ENCODE results near the gene GABRA5. TPM values are rescaled to one million over a fixed set of nuclear protein-coding genes. Genes with fewer than 3 reads are reported as not detected.

GABRA5 gene
- total and polyA plus RNA-seq, 2 experiments from 2014 or later: 11.5 to 25.9 TPM

DNA sequence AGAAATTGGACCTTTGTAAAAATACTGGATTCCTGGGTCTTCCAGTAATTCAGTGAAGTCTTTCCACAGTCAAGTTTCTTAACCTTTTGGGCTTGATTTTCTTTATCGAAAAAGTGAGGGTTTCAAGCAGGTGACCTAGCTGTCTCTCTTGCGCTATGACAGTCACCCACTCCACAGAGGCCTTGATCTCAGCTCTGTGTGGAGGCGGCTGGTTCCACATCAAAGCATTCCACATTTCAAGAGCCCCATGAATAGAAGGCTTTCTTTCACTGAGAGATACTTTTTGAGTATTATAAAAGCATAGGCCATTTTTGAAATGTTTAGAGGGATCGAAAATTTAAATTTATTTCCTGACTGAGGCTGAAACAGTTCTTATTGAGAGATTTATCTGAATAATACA lies 43.9 kb downstream of the GABRA5 start (continued):
- TF ChIP-seq, protein P1, sequence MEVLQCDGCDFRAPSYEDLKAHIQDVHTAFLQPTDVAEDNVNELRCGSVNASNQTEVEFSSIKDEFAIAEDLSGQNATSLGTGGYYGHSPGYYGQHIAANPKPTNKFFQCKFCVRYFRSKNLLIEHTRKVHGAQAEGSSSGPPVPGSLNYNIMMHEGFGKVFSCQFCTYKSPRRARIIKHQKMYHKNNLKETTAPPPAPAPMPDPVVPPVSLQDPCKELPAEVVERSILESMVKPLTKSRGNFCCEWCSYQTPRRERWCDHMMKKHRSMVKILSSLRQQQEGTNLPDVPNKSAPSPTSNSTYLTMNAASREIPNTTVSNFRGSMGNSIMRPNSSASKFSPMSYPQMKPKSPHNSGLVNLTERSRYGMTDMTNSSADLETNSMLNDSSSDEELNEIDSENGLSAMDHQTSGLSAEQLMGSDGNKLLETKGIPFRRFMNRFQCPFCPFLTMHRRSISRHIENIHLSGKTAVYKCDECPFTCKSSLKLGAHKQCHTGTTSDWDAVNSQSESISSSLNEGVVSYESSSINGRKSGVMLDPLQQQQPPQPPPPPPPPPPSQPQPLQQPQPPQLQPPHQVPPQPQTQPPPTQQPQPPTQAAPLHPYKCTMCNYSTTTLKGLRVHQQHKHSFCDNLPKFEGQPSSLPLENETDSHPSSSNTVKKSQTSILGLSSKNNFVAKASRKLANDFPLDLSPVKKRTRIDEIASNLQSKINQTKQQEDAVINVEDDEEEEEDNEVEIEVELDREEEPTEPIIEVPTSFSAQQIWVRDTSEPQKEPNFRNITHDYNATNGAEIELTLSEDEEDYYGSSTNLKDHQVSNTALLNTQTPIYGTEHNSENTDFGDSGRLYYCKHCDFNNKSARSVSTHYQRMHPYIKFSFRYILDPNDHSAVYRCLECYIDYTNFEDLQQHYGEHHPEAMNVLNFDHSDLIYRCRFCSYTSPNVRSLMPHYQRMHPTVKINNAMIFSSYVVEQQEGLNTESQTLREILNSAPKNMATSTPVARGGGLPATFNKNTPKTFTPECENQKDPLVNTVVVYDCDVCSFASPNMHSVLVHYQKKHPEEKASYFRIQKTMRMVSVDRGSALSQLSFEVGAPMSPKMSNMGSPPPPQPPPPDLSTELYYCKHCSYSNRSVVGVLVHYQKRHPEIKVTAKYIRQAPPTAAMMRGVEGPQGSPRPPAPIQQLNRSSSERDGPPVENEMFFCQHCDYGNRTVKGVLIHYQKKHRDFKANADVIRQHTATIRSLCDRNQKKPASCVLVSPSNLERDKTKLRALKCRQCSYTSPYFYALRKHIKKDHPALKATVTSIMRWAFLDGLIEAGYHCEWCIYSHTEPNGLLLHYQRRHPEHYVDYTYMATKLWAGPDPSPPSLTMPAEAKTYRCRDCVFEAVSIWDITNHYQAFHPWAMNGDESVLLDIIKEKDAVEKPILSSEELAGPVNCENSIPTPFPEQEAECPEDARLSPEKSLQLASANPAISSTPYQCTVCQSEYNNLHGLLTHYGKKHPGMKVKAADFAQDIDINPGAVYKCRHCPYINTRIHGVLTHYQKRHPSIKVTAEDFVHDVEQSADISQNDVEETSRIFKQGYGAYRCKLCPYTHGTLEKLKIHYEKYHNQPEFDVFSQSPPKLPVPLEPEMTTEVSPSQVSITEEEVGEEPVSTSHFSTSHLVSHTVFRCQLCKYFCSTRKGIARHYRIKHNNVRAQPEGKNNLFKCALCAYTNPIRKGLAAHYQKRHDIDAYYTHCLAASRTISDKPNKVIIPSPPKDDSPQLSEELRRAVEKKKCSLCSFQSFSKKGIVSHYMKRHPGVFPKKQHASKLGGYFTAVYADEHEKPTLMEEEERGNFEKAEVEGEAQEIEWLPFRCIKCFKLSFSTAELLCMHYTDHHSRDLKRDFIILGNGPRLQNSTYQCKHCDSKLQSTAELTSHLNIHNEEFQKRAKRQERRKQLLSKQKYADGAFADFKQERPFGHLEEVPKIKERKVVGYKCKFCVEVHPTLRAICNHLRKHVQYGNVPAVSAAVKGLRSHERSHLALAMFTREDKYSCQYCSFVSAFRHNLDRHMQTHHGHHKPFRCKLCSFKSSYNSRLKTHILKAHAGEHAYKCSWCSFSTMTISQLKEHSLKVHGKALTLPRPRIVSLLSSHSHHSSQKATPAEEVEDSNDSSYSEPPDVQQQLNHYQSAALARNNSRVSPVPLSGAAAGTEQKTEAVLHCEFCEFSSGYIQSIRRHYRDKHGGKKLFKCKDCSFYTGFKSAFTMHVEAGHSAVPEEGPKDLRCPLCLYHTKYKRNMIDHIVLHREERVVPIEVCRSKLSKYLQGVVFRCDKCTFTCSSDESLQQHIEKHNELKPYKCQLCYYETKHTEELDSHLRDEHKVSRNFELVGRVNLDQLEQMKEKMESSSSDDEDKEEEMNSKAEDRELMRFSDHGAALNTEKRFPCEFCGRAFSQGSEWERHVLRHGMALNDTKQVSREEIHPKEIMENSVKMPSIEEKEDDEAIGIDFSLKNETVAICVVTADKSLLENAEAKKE (CRISPR knock-in tag; IDR thresholded peaks at IDR 0.05): no peak
- TF ChIP-seq, protein P2, sequence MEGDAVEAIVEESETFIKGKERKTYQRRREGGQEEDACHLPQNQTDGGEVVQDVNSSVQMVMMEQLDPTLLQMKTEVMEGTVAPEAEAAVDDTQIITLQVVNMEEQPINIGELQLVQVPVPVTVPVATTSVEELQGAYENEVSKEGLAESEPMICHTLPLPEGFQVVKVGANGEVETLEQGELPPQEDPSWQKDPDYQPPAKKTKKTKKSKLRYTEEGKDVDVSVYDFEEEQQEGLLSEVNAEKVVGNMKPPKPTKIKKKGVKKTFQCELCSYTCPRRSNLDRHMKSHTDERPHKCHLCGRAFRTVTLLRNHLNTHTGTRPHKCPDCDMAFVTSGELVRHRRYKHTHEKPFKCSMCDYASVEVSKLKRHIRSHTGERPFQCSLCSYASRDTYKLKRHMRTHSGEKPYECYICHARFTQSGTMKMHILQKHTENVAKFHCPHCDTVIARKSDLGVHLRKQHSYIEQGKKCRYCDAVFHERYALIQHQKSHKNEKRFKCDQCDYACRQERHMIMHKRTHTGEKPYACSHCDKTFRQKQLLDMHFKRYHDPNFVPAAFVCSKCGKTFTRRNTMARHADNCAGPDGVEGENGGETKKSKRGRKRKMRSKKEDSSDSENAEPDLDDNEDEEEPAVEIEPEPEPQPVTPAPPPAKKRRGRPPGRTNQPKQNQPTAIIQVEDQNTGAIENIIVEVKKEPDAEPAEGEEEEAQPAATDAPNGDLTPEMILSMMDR (conservative IDR thresholded peaks at IDR 0.05; ENCODE audit: low read depth in 2 of 2): no peak
- TF ChIP-seq, protein P3, sequence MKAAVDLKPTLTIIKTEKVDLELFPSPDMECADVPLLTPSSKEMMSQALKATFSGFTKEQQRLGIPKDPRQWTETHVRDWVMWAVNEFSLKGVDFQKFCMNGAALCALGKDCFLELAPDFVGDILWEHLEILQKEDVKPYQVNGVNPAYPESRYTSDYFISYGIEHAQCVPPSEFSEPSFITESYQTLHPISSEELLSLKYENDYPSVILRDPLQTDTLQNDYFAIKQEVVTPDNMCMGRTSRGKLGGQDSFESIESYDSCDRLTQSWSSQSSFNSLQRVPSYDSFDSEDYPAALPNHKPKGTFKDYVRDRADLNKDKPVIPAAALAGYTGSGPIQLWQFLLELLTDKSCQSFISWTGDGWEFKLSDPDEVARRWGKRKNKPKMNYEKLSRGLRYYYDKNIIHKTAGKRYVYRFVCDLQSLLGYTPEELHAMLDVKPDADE (IDR thresholded peaks at IDR 0.05): no peak

DNA sequence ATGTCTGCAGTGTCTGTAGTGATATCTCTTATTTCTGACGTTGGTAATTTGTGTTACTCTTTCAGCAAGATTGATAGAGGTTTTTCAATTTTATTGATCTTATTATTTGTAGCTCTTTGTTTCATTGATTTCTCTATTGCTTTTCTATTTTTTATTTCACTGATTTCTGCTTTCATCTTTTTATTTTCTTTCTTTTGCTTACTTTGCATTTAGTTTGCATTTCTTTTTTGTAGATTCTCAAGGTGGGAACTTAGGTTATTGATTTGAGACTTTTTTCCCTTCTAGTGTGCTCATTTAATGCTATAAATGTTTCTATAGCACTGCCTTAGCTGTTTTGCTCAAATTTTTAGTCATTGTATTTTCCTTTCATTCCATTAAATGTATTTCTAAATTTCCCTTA lies 54.6 kb downstream of the GABRA5 start:
- Mint-ChIP-seq H3K9me3 (peaks cover 12% of the 10 kb centered on the region), H3K36me3 (ENCODE audit: low read depth) (no peaks in the 10 kb centered on the region; the same call in 2 of the 3 replicates), H3K27ac (no peak overlapping the region), H3K4me3 (no peak overlapping the region), H3K4me1 (no peaks in the 10 kb centered on the region), H3K27me3 (ENCODE audit: insufficient read depth, low read depth, poor library complexity) (peaks cover 3% of the 10 kb centered on the region)
- ATAC-seq: no peak
- Histone ChIP-seq H3K27me3 (ENCODE audit: insufficient read depth) (no peaks in the 10 kb centered on the region), H3K4me2 (no peak overlapping the region), H3K36me3 (ENCODE audit: insufficient read depth) (no peaks in the 10 kb centered on the region), H3K4me1 (ENCODE audit: insufficient read depth) (no peaks in the 10 kb centered on the region), H3K79me2 (replicated peaks; ENCODE audit: insufficient read depth) (no peaks in the 10 kb centered on the region), H3K4me3 (no peak overlapping the region), H3F3A (replicated peaks; ENCODE audit: low read depth) (no peaks in the 10 kb centered on the region), H4K20me1 (replicated peaks; ENCODE audit: insufficient read depth) (no peaks in the 10 kb centered on the region), H3K27ac (ENCODE audit: low read depth) (no peak overlapping the region), H3K9me2 (ENCODE audit: insufficient read depth) (no peaks in the 10 kb centered on the region), H2AFZ (no peak overlapping the region)
- no peak for DNase-seq (ENCODE audit: low spot score)
- TF ChIP-seq, protein P4, sequence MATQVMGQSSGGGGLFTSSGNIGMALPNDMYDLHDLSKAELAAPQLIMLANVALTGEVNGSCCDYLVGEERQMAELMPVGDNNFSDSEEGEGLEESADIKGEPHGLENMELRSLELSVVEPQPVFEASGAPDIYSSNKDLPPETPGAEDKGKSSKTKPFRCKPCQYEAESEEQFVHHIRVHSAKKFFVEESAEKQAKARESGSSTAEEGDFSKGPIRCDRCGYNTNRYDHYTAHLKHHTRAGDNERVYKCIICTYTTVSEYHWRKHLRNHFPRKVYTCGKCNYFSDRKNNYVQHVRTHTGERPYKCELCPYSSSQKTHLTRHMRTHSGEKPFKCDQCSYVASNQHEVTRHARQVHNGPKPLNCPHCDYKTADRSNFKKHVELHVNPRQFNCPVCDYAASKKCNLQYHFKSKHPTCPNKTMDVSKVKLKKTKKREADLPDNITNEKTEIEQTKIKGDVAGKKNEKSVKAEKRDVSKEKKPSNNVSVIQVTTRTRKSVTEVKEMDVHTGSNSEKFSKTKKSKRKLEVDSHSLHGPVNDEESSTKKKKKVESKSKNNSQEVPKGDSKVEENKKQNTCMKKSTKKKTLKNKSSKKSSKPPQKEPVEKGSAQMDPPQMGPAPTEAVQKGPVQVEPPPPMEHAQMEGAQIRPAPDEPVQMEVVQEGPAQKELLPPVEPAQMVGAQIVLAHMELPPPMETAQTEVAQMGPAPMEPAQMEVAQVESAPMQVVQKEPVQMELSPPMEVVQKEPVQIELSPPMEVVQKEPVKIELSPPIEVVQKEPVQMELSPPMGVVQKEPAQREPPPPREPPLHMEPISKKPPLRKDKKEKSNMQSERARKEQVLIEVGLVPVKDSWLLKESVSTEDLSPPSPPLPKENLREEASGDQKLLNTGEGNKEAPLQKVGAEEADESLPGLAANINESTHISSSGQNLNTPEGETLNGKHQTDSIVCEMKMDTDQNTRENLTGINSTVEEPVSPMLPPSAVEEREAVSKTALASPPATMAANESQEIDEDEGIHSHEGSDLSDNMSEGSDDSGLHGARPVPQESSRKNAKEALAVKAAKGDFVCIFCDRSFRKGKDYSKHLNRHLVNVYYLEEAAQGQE (IDR thresholded peaks at IDR 0.05; ENCODE audit: unreplicated experiment): no peak
- no peak for TF ChIP-seq NANOG (IDR thresholded peaks at IDR 0.05; ENCODE audit: borderline replicate concordance)
- TF ChIP-seq, protein P2 (conservative IDR thresholded peaks at IDR 0.05; ENCODE audit: low read depth in 2 of 2): no peak
- TF ChIP-seq EZH2 (IDR thresholded peaks at IDR 0.05; ENCODE audit: low read depth, unreplicated experiment): no peak
- TF ChIP-seq ZNF331 (CRISPR knock-in tag; IDR thresholded peaks at IDR 0.05; ENCODE audit: low read depth): no peak
- TF ChIP-seq, protein P3 (IDR thresholded peaks at IDR 0.05): no peak
- no peak for TF ChIP-seq EZH2phosphoT487 (IDR thresholded peaks at IDR 0.05; ENCODE audit: unreplicated experiment)

All from GM23338 (cell line).